ENCODE results near the gene BRAF.
"Not testable (repeated sequence)": the region's sequence is repeated elsewhere in the genome, so short reads cannot be mapped to it uniquely, and the experiment has no call there.

The BRAF gene

GRCh38 chr7:140677496-140677895 is 247.2 kb downstream of the BRAF start:
- no peak for FAIRE-seq

- FAIRE-seq, result not testable (repeated sequence)
Measured at GRCh38 chr7:140676956-140677355, 247.8 kb downstream of the BRAF start.

GRCh38 chr7:140676306-140676705 is 248.4 kb downstream of the BRAF start:
- no peak for FAIRE-seq

- no peak for FAIRE-seq
Measured at GRCh38 chr7:140675726-140676125, 249.0 kb downstream of the BRAF start.

- FAIRE-seq, result no peak
Measured at GRCh38 chr7:140674899-140675701, 249.6 kb downstream of the BRAF start.

- no peak for FAIRE-seq
Measured at GRCh38 chr7:140674356-140674800, 250.4 kb downstream of the BRAF start.

GRCh38 chr7:140673774-140674155 is 251.0 kb downstream of the BRAF start:
- FAIRE-seq, result no peak

GRCh38 chr7:140673063-140673773 is 251.5 kb downstream of the BRAF start:
- FAIRE-seq, result no peak

GRCh38 chr7:140672382-140673062 is 252.2 kb downstream of the BRAF start, which contains the start of gene ADCK2:
TSS of gene ADCK2 (plus strand) at chr7:140672945. CDS start at chr7:140673331, 386 bp downstream.
- no peak for FAIRE-seq

GRCh38 chr7:140671966-140672365 is 252.8 kb downstream of the BRAF start:
- FAIRE-seq, result no peak

GRCh38 chr7:140670343-140670935 is 254.3 kb downstream of the BRAF start:
- no peak for FAIRE-seq

GRCh38 chr7:140669862-140670261 is 254.9 kb downstream of the BRAF start:
- FAIRE-seq, result not testable (repeated sequence)

- no peak for FAIRE-seq
Measured at GRCh38 chr7:140669352-140669751, 255.4 kb downstream of the BRAF start.
